ENCODE measurements around the gene ZBTB7A. TPM values are rescaled to one million over a fixed set of nuclear protein-coding genes. Genes with fewer than 3 reads are reported as not detected.

ZBTB7A gene
- total RNA-seq, 1 experiment from 2014 or later: 27.9 TPM

DNA sequence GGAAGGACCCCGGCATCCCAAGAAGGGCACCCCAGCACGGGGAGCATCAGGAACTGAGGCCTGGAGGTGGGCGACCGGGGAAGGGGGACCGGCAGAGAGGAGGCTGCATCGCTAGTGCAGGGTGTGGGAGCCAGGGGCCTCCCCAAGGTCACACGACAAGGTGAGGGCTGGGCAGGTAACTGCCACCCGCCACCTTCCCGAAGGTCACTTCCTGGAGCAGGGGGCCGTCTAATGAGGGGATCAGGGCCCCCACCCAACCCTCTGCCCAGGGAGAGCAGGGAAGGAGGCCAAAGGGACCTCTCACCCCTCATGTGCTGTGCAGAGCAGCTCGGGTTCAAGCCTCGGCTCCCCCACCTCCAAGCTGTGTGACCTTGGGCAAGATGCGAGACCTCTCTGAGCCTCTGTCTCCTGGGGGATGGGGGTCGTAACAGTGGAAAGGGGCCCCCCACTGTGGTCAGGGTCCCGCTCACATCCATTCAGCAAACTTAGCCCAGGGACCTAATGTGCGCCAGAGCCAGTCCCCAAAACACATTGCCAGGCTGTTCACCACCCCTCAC lies 6.0 kb downstream of the ZBTB7A start (continued):
- TF ChIP-seq, protein P1, sequence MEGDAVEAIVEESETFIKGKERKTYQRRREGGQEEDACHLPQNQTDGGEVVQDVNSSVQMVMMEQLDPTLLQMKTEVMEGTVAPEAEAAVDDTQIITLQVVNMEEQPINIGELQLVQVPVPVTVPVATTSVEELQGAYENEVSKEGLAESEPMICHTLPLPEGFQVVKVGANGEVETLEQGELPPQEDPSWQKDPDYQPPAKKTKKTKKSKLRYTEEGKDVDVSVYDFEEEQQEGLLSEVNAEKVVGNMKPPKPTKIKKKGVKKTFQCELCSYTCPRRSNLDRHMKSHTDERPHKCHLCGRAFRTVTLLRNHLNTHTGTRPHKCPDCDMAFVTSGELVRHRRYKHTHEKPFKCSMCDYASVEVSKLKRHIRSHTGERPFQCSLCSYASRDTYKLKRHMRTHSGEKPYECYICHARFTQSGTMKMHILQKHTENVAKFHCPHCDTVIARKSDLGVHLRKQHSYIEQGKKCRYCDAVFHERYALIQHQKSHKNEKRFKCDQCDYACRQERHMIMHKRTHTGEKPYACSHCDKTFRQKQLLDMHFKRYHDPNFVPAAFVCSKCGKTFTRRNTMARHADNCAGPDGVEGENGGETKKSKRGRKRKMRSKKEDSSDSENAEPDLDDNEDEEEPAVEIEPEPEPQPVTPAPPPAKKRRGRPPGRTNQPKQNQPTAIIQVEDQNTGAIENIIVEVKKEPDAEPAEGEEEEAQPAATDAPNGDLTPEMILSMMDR (IDR thresholded peaks at IDR 0.05): no peak
- TF ChIP-seq USF2 (CRISPR knock-in tag; IDR thresholded peaks at IDR 0.05) (no peak), NFATC4 (CRISPR knock-in tag; IDR thresholded peaks at IDR 0.05) (no peak)
- TF ChIP-seq, protein P2, sequence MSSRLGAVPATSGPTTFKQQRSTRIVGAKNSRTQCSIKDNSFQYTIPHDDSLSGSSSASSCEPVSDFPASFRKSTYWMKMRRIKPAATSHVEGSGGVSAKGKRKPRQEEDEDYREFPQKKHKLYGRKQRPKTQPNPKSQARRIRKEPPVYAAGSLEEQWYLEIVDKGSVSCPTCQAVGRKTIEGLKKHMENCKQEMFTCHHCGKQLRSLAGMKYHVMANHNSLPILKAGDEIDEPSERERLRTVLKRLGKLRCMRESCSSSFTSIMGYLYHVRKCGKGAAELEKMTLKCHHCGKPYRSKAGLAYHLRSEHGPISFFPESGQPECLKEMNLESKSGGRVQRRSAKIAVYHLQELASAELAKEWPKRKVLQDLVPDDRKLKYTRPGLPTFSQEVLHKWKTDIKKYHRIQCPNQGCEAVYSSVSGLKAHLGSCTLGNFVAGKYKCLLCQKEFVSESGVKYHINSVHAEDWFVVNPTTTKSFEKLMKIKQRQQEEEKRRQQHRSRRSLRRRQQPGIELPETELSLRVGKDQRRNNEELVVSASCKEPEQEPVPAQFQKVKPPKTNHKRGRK (CRISPR knock-in tag; IDR thresholded peaks at IDR 0.05; ENCODE audit: borderline replicate concordance): no peak
- TF ChIP-seq, protein P3, sequence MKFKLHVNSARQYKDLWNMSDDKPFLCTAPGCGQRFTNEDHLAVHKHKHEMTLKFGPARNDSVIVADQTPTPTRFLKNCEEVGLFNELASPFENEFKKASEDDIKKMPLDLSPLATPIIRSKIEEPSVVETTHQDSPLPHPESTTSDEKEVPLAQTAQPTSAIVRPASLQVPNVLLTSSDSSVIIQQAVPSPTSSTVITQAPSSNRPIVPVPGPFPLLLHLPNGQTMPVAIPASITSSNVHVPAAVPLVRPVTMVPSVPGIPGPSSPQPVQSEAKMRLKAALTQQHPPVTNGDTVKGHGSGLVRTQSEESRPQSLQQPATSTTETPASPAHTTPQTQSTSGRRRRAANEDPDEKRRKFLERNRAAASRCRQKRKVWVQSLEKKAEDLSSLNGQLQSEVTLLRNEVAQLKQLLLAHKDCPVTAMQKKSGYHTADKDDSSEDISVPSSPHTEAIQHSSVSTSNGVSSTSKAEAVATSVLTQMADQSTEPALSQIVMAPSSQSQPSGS (CRISPR knock-in tag; IDR thresholded peaks at IDR 0.05; ENCODE audit: borderline replicate concordance, low read depth): no peak

DNA sequence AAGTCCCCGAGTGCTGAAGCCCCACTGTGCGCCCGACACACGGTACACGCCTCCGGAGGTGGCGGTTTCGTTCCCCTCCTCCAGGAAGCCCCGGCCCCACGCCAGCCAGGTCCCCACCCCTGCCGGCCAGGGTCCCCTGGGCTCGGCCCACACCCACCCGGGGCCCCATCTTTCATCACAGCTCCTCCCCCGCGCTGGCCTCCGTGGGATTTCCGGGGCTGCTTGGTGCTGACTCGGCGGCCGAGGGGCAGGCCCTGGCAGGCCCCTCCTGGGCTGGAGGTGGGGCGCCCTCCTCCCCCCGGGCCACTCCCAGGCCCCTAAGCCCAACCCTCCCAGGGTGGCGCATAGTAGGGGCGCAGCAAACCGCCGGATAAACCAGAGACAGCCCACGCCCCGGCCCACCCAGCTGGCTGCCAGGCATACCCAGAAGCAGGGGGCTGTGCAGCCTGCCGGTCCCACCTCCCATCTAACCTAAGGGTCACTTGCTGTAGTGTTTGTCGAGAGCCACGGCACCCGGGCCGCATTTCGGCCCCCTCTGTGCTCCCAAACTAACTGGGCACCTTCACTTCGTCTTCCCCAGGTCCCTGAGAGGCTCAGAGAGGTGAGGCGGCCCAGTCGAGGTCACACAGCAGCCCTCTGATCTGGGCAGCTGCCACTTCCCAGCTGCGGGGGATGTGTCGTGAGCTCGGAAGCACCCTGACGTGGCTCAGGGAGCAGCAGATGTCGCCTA lies 6.6 kb downstream of the ZBTB7A start:
- ChIA-PET POLR2A (no interaction called here), CTCF (interaction anchor here (1.3 to 2.3 kb wide), 2 partner anchors 72 to 80 kb away, joined by 5 to 11 read pairs; no protein-coding TSS in a partner anchor)
- no peak for ATAC-seq
- TF ChIP-seq E2F4 (CRISPR knock-in tag; IDR thresholded peaks at IDR 0.05; ENCODE audit: borderline replicate concordance, low read depth) (no peak), JAZF1 (CRISPR knock-in tag; IDR thresholded peaks at IDR 0.05) (no peak), JUN (CRISPR knock-in tag; IDR thresholded peaks at IDR 0.05) (no peak), HMGA2 (CRISPR knock-in tag; IDR thresholded peaks at IDR 0.05) (no peak), ELF4 (CRISPR knock-in tag; IDR thresholded peaks at IDR 0.05; ENCODE audit: low read depth) (no peak), GABPB1 (CRISPR knock-in tag; IDR thresholded peaks at IDR 0.05) (no peak), CREM (CRISPR knock-in tag; IDR thresholded peaks at IDR 0.05) (no peak), PREB (CRISPR knock-in tag; IDR thresholded peaks at IDR 0.05; ENCODE audit: borderline replicate concordance) (no peak)
- TF ChIP-seq, protein P2 (CRISPR knock-in tag; IDR thresholded peaks at IDR 0.05; ENCODE audit: borderline replicate concordance): no peak
- TF ChIP-seq, protein P4, sequence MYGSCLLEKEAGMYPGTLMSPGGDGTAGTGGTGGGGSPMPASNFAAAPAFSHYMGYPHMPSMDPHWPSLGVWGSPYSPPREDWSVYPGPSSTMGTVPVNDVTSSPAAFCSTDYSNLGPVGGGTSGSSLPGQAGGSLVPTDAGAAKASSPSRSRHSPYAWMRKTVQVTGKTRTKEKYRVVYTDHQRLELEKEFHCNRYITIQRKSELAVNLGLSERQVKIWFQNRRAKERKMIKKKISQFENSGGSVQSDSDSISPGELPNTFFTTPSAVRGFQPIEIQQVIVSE (CRISPR knock-in tag; IDR thresholded peaks at IDR 0.05; ENCODE audit: borderline replicate concordance): no peak
- H3K4me1 Mint-ChIP-seq: peaks cover 24% of the 10 kb centered on the region
- H3K36me3 Mint-ChIP-seq: peaks cover 3% of the 10 kb centered on the region
- H3K4me3 Mint-ChIP-seq: no peak overlapping the region
- no peaks in the 10 kb centered on the region for H3K9me3 Mint-ChIP-seq
- peak overlapping the region; percentile 84 for H3K27ac Mint-ChIP-seq
- DNase-seq (ENCODE audit: low spot score): no peak
- no peaks in the 10 kb centered on the region for H3K27me3 Mint-ChIP-seq (ENCODE audit: low read depth)
